PC-3 (cell line): ENCODE data around the gene GPC6. TPM values are rescaled to one million over a fixed set of nuclear protein-coding genes. Genes with fewer than 3 reads are reported as not detected.

ENCODE experiments used
- ATAC-seq: fragments of 200-7000 bp; cut with Tn5 transposase; 2 replicates; pipeline ENCODE4 v1.9.1; 2020; ENCODE audit warnings: mild to moderate bottlenecking, moderate library complexity
- BruUV-seq: library from RNA; stranded (reverse); fragments of 400-500 nt; replicated peaks from 2 replicates; lab custom pipeline; 2021; lab: Mats Ljungman, UMichigan
- CTCF ChIA-PET: fragments of 300-600 bp; sonication (Branson Sonifier 250); formaldehyde crosslinking; loops from one replicate; lab custom pipeline; 2022; ENCODE audit warnings: antibody characterized with exemption; lab: Charles Lee
- POLR2A ChIA-PET: fragments of 300-600 bp; sonication (Branson Sonifier 250); formaldehyde crosslinking; loops from one replicate; lab custom pipeline; 2022; ENCODE audit warnings: antibody characterized with exemption; ENCODE audit not compliant: unreplicated experiment; lab: Charles Lee
- DNase-seq: peaks from one replicate; pipeline ENCODE4 v3.0.0-alpha.2; 2015
- H2AFZ ChIP-seq: fragments of 300-600 bp; sonication (generic); 2 replicates; pipeline ENCODE4 v1.6.0; 2016; ENCODE audit warnings: antibody characterized with exemption, low read length
- H3F3A ChIP-seq: fragments of 300-600 bp; sonication (generic); one replicate; pipeline ENCODE4 v1.6.0; 2017; ENCODE audit warnings: antibody characterized with exemption, low read length, control low read depth, mild to moderate bottlenecking; ENCODE audit not compliant: unreplicated experiment
- H3K27ac ChIP-seq: fragments of 300-600 bp; sonication (generic); 2 replicates; pipeline ENCODE4 v1.5.1; 2016; ENCODE audit warnings: mild to moderate bottlenecking, low read length
- H3K27me3 ChIP-seq: fragments of 300-600 bp; sonication (generic); 2 replicates; pipeline ENCODE4 v1.6.1; 2016; ENCODE audit warnings: low read length, mixed read lengths
- H3K36me3 ChIP-seq: fragments of 300-600 bp; sonication (generic); 2 replicates; pipeline ENCODE4 v1.6.1; 2016; ENCODE audit warnings: low read depth, mixed run types, low read length, mixed read lengths
- H3K4me1 ChIP-seq: fragments of 300-600 bp; sonication (generic); 2 replicates; pipeline ENCODE4 v1.5.1; 2016; ENCODE audit warnings: low read length; ENCODE audit not compliant: insufficient read depth
- H3K4me2 ChIP-seq: fragments of 300-600 bp; sonication (generic); 2 replicates; pipeline ENCODE4 v1.6.0; 2016; ENCODE audit warnings: low read length
- H3K4me3 ChIP-seq: fragments of 300-600 bp; sonication (generic); 2 replicates; pipeline ENCODE4 v1.5.1; 2016; ENCODE audit warnings: mild to moderate bottlenecking, low read length, mixed read lengths
- H3K79me2 ChIP-seq: fragments of 300-600 bp; sonication (generic); 2 replicates; pipeline ENCODE4 v1.6.1; 2017; ENCODE audit warnings: low read length, mixed read lengths
- H3K9ac ChIP-seq: fragments of 300-600 bp; sonication (generic); 2 replicates; pipeline ENCODE4 v1.6.0; 2016; ENCODE audit warnings: mild to moderate bottlenecking, low read length
- H3K9me2 ChIP-seq: fragments of 300-600 bp; sonication (generic); replicated peaks from 2 replicates; pipeline ENCODE4 v1.6.1; 2016; ENCODE audit warnings: mixed run types, low read length, mixed read lengths
- H3K9me3 ChIP-seq: fragments of 300-600 bp; sonication (generic); 2 replicates; pipeline ENCODE4 v1.6.1; 2016; ENCODE audit warnings: low read length, mixed read lengths
- H4K20me1 ChIP-seq: fragments of 300-600 bp; sonication (generic); 2 replicates; pipeline ENCODE4 v1.6.1; 2016; ENCODE audit warnings: low read length, mixed read lengths
- EZH2 ChIP-seq: fragments of 300-600 bp; sonication (generic); IDR thresholded peaks from one replicate; pipeline ENCODE4 v1.6.1; 2017; ENCODE audit warnings: antibody characterized with exemption, mild to moderate bottlenecking, low read length; ENCODE audit not compliant: unreplicated experiment
- EZH2phosphoT487 ChIP-seq: fragments of 300-600 bp; sonication (generic); IDR thresholded peaks from 2 replicates; pipeline ENCODE4 v1.6.1; 2018; ENCODE audit warnings: mild to moderate bottlenecking, antibody characterized with exemption, low read length, borderline replicate concordance
- intact Hi-C: fragments of 100-400 bp; cut with micrococcal nuclease; formaldehyde crosslinking; loops from 2 replicates; pipeline ENCODE4 v1.9.0; 2023
- total RNA-seq: library from RNA; depleted of rRNA; stranded (reverse); fragments of >200 nt; gene quantifications from 2 replicates; pipeline ENCODE4 v1.2.3, GENCODE V29; 2014
- TF ChIP-seq, protein P1 (sequence below): fragments of 300-600 bp; sonication (generic); conservative IDR thresholded peaks from 2 replicates; pipeline ENCODE4 v1.5.1; 2017; ENCODE audit warnings: antibody characterized with exemption, low read depth, mild to moderate bottlenecking, low read length

The GPC6 gene
- total RNA-seq, 1 experiment from 2014 or later = 3.5 TPM

DNA sequence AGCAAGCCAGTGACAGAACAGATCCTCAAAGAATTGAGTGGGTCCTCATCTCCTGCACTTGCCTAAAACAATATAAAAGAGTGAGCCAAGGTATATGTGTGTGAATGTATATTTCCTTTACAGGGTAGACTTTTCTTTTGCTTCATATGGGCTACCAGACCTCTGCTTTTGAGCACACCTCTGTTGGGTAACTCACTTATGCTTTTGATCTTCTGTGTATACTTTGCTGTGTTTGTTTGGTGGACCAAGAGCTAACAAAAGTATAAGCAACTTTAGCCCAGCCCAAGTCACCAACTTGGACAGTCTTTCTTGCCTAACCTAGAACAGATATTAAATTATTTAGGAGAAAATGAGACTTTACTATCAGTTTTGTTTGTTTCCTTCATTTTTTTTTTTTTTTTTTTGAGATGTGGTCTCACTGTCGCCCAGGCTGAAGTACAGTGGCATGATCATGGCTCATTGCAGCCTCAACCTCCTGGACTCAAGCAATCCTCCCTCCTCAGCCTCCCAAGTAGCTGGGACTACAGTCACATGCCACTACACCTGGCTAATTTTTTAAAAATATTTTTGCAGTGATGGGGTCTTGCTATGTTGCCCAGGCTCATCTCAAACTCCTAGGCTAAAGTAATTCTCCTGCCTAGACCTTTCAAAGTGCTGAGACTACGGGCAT, 739.8 kb downstream of the GPC6 start:
- BruUV-seq = no TSS peak
- H3K9ac ChIP-seq = no peak overlapping the region
- H3K4me3 ChIP-seq = no peak overlapping the region
- peaks cover 19% of the 10 kb centered on the region for H3K4me1 ChIP-seq
- no peak overlapping the region for H3K27ac ChIP-seq
- H3K9me3 ChIP-seq = no peaks in the 10 kb centered on the region
- POLR2A ChIA-PET = no interaction called here
- H3F3A ChIP-seq = no peaks in the 10 kb centered on the region
- H2AFZ ChIP-seq = no peak overlapping the region
- H3K27me3 ChIP-seq = no peaks in the 10 kb centered on the region
- TF ChIP-seq EZH2phosphoT487 (no peak), EZH2 (no peak)
- TF ChIP-seq, protein P1, sequence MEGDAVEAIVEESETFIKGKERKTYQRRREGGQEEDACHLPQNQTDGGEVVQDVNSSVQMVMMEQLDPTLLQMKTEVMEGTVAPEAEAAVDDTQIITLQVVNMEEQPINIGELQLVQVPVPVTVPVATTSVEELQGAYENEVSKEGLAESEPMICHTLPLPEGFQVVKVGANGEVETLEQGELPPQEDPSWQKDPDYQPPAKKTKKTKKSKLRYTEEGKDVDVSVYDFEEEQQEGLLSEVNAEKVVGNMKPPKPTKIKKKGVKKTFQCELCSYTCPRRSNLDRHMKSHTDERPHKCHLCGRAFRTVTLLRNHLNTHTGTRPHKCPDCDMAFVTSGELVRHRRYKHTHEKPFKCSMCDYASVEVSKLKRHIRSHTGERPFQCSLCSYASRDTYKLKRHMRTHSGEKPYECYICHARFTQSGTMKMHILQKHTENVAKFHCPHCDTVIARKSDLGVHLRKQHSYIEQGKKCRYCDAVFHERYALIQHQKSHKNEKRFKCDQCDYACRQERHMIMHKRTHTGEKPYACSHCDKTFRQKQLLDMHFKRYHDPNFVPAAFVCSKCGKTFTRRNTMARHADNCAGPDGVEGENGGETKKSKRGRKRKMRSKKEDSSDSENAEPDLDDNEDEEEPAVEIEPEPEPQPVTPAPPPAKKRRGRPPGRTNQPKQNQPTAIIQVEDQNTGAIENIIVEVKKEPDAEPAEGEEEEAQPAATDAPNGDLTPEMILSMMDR = no peak
- no peaks in the 10 kb centered on the region for H3K79me2 ChIP-seq
- H4K20me1 ChIP-seq = no peaks in the 10 kb centered on the region
- CTCF ChIA-PET = no interaction called here
- DNase-seq = no peak
- H3K4me2 ChIP-seq = no peak overlapping the region
- no peaks in the 10 kb centered on the region for H3K9me2 ChIP-seq
- ATAC-seq = no peak
- intact Hi-C loops = loop anchor here (10.0 kb wide), 1 partner anchor 148 kb away; no protein-coding TSS in a partner anchor
- H3K36me3 ChIP-seq = no peaks in the 10 kb centered on the region

DNA sequence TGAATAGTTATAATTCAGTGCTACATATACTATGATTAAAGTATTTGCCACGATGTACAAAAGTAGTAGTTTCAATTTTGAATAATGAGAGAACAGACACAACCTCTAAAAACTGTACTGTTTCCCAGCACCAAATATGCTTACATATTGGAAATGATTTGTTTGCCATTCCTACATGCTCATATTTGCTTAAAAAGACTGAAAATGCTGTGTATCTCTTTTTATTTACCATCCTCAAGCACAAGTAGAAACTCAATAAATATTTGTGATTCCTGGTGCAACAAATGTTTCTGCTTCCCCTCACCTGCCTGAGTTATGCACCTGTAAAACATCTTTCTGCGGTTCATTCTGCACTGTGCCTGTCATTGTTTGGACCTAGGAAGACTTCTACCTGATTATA, 740.7 kb downstream of the GPC6 start:
- ATAC-seq (no peak), DNase-seq (no peak)
- ChIA-PET CTCF (no interaction called here), POLR2A (no interaction called here)
- intact Hi-C loops = loop anchor here (10.0 kb wide), 1 partner anchor 148 kb away; no protein-coding TSS in a partner anchor
- no peak overlapping the region for H3K4me3 ChIP-seq
- H3F3A ChIP-seq = no peaks in the 10 kb centered on the region
- no peaks in the 10 kb centered on the region for H3K79me2 ChIP-seq
- TF ChIP-seq EZH2 (no peak), EZH2phosphoT487 (no peak)
- TF ChIP-seq, protein P1 = no peak
- peaks cover 19% of the 10 kb centered on the region for H3K4me1 ChIP-seq
- no TSS peak for BruUV-seq
- no peaks in the 10 kb centered on the region for H3K9me2 ChIP-seq
- H4K20me1 ChIP-seq = no peaks in the 10 kb centered on the region
- H3K9me3 ChIP-seq = no peaks in the 10 kb centered on the region
- no peaks in the 10 kb centered on the region for H3K36me3 ChIP-seq
- no peak overlapping the region for H3K4me2 ChIP-seq
- H3K9ac ChIP-seq = no peak overlapping the region
- H3K27ac ChIP-seq = no peak overlapping the region
- no peak overlapping the region for H2AFZ ChIP-seq
- no peaks in the 10 kb centered on the region for H3K27me3 ChIP-seq

DNA sequence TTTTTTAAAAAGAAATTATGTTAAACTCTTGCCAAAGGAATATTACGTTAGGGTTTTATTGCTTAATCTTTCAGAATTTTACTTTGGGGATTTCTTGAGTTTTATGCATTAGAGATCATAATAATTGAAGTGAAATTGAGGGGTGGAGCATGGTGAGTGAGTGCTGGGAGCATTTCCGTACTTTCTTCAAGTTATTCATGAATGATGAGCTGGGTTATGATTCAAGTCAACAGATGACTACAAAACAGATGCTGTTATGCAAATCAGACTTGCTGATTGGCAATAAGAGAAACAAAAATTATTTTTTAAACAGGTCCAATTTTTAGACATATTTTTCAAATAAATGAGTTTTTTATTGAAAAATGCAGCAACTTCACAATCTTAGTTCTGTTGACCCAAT, 748.6 kb downstream of the GPC6 start:
- Histone ChIP-seq H2AFZ (no peak overlapping the region), H4K20me1 (no peaks in the 10 kb centered on the region), H3K9me3 (no peaks in the 10 kb centered on the region), H3K9ac (no peak overlapping the region), H3K9me2 (no peaks in the 10 kb centered on the region), H3K79me2 (no peaks in the 10 kb centered on the region), H3K4me2 (no peak overlapping the region), H3K27ac (no peak overlapping the region), H3K27me3 (no peaks in the 10 kb centered on the region), H3F3A (no peaks in the 10 kb centered on the region), H3K4me1 (no peaks in the 10 kb centered on the region), H3K4me3 (no peak overlapping the region), H3K36me3 (no peaks in the 10 kb centered on the region)
- ChIA-PET CTCF (no interaction called here), POLR2A (no interaction called here)
- no peak for DNase-seq
- TF ChIP-seq EZH2 (no peak), EZH2phosphoT487 (no peak)
- TF ChIP-seq, protein P1 = no peak
- no peak for ATAC-seq
- no TSS peak for BruUV-seq
- intact Hi-C loops = no loop called here
